GM23338 (cell line): ENCODE results near the gene CPNE8.

ENCODE experiments used
- CREB1 ChIP-seq: fragments of 250-450 bp; sonication (Bioruptor Pico); IDR thresholded peaks from 2 replicates; pipeline ENCODE4 v1.5.0; 2020; ENCODE audit warnings: low read depth, mild to moderate bottlenecking, moderate library complexity
- CTCF ChIP-seq, 2 experiments: fragments of 200-600 bp in 1 of 2; sonication (generic) in 1 of 2; conservative IDR thresholded peaks; 2 replicates each; pipeline versions ENCODE4 v1.5.1 to v1.6.1; 2016 to 2017; ENCODE audit warnings: antibody characterized with exemption in 2 of 2, low read depth in 2 of 2, mild to moderate bottlenecking in 2 of 2, moderate library complexity in 1 of 2
- POLR2AphosphoS5 ChIP-seq: IDR thresholded peaks from 2 replicates; pipeline ENCODE4 v1.6.1; 2016; ENCODE audit warnings: antibody characterized with exemption, low read depth

DNA sequence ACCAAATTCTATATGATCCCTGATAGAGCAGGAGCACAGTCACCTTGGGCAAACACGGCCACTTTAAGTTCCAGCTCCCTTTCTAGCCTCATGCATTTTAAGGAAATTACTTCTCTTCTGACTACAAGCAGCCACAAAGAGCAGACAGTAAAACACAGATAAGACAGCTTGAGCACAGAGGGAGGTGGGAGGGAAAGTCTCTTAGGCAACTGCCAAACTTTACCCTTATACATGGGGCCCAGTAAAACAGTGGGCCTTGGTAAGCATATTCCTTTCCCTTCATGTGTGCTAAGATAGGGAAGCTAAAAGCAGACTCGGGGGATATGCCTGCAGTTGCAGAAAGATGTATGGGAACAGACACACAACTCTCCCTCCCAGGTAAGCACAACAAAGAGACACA is 235.9 kb downstream of the CPNE8 start:
- TF ChIP-seq CTCF (conservative IDR thresholded peaks at IDR 0.05; ENCODE audit: low read depth in 2 of 2) (no peak), POLR2AphosphoS5 (no peak), CREB1 (CRISPR knock-in tag) (no peak)
